ENCODE data around the gene GMDS. TPM values are rescaled to one million over a fixed set of nuclear protein-coding genes. Genes with fewer than 3 reads are reported as not detected.

Gene GMDS
- total RNA-seq, 6 experiments from 2014 or later = 13.2 to 18.0 (median 14.7) TPM

DNA sequence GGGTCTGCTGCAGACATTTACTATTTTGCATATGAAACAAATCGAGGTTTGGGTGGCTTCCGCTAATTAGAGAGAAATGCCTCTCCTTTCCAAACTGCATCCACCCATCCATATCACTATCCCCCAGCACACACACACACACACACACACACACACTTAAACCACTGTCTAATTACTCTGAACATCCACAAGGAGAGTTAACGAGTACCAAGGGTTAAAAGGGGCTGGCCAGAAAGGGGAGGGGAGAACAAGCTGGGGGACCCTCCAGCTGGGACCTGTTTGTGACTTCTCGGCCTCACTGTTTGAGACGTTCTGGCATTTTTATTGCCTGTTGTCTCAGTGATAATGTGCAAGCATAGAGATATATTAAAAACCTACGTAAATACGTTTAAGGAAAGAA lies 374.5 kb downstream of the GMDS start:
- no peak for TF ChIP-seq CTCF (IDR thresholded peaks at IDR 0.05)
- Mint-ChIP-seq H3K4me1 (ENCODE audit: low read depth) (peaks cover 21% of the 10 kb centered on the region), H3K27ac (no peak overlapping the region), H3K36me3 (ENCODE audit: low read depth) (no peaks in the 10 kb centered on the region), H3K9me3 (no peaks in the 10 kb centered on the region), H3K4me3 (no peak overlapping the region), H3K27me3 (ENCODE audit: insufficient read depth) (no peaks in the 10 kb centered on the region; the same call in none of the 2 replicates)
- no peak for DNase-seq

GRCh38 chr6:1870251-1870650 lies 375.2 kb downstream of the GMDS start:
- DNase-seq = no peak
- H3K36me3 Mint-ChIP-seq (ENCODE audit: low read depth) = no peaks in the 10 kb centered on the region
- no peak overlapping the region for H3K4me3 Mint-ChIP-seq
- no peaks in the 10 kb centered on the region; the same call in none of the 2 replicates for H3K27me3 Mint-ChIP-seq (ENCODE audit: insufficient read depth)
- TF ChIP-seq CTCF (IDR thresholded peaks at IDR 0.05) = no peak
- no peaks in the 10 kb centered on the region for H3K9me3 Mint-ChIP-seq
- no peak overlapping the region for H3K27ac Mint-ChIP-seq
- peaks cover 21% of the 10 kb centered on the region for H3K4me1 Mint-ChIP-seq (ENCODE audit: low read depth)

GRCh38 chr6:1869769-1870168 lies 375.6 kb downstream of the GMDS start:
- Mint-ChIP-seq H3K4me3 (no peak overlapping the region), H3K4me1 (ENCODE audit: low read depth) (peaks cover 22% of the 10 kb centered on the region), H3K27me3 (ENCODE audit: insufficient read depth) (no peaks in the 10 kb centered on the region; the same call in none of the 2 replicates), H3K27ac (no peak overlapping the region), H3K36me3 (ENCODE audit: low read depth) (no peaks in the 10 kb centered on the region), H3K9me3 (no peaks in the 10 kb centered on the region)
- no peak for TF ChIP-seq CTCF (IDR thresholded peaks at IDR 0.05)
- no peak for DNase-seq

GRCh38 chr6:1869308-1869707 lies 376.1 kb downstream of the GMDS start:
- no peaks in the 10 kb centered on the region for H3K36me3 Mint-ChIP-seq (ENCODE audit: low read depth)
- no peak overlapping the region for H3K27ac Mint-ChIP-seq
- H3K4me3 Mint-ChIP-seq = no peak overlapping the region
- no peaks in the 10 kb centered on the region; the same call in none of the 2 replicates for H3K27me3 Mint-ChIP-seq (ENCODE audit: insufficient read depth)
- peaks cover 27% of the 10 kb centered on the region for H3K4me1 Mint-ChIP-seq (ENCODE audit: low read depth)
- H3K9me3 Mint-ChIP-seq = no peaks in the 10 kb centered on the region
- DNase-seq = no peak
- TF ChIP-seq CTCF (IDR thresholded peaks at IDR 0.05) = no peak

DNA sequence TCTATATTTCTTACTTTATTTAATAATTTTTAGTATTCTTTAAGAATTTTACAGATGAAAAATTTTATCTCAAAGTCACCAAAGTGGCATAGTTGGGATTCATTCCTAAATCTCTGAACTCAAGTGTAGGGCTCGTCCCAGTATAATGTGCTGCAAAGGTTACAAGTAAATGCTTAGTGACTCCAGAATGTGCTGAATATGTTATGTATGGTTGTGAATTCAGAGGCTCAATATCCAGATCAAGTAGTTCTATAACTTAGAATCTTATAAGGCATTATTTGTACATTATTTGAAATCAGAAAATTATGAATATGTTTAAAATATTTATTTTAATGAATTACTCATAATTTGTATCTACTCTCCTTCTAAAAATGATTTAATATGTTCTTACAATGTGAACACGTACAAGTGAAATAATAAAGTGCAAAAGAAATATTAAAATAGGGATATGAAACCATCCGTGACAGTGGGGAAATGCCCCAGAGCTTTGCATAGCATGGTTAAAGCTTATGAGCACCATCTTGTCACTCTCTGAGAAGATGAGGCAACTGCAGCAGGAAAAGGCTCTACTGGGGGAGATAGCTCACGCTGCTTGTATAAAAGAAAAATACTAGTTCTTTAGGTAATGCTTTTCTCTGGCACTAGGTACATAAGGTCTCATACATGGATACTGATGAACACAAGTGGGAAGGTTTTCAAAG lies 376.7 kb downstream of the GMDS start:
- no peaks in the 10 kb centered on the region; the same call in none of the 2 replicates for H3K27me3 Mint-ChIP-seq (ENCODE audit: insufficient read depth)
- TF ChIP-seq CTCF (IDR thresholded peaks at IDR 0.05) = no peak
- peaks cover 28% of the 10 kb centered on the region for H3K4me1 Mint-ChIP-seq (ENCODE audit: low read depth)
- H3K4me3 Mint-ChIP-seq = no peak overlapping the region
- H3K9me3 Mint-ChIP-seq = no peaks in the 10 kb centered on the region
- no peak for DNase-seq
- no peaks in the 10 kb centered on the region for H3K36me3 Mint-ChIP-seq (ENCODE audit: low read depth)
- no peak overlapping the region for H3K27ac Mint-ChIP-seq
